Measurements from ENCODE around the gene TMC3. TPM values are rescaled to one million over a fixed set of nuclear protein-coding genes. Genes with fewer than 3 reads are reported as not detected.

TMC3 gene
- total and polyA plus RNA-seq, 2 experiments from 2014 or later: 0.43 TPM; not detected in 1

DNA sequence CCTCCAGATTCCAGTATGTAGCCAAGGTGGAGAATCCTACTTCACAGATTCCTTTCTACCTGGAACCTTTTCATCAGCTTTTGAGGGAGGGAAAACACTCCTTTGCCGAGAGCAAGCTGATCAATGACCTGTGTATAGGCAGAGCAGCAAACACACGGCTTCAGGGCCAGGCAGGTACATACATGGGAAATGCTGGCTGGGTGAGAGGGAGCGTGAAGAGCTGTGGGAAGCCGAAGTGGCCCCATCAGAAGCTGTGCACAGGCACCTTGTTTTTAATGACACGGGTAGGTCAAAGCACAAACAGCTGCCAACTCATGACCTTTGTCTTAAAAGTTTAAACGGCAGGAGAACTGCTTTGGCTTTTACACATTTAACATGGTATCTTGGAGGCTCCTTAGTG, 75.4 kb downstream of the TMC3 start:
- TF ChIP-seq CTCF (IDR thresholded peaks at IDR 0.05; ENCODE audit: poor library complexity) (no peak), EZH2phosphoT487 (IDR thresholded peaks at IDR 0.05; ENCODE audit: low read depth, severe bottlenecking, unreplicated experiment) (no peak), EZH2 (IDR thresholded peaks at IDR 0.05; ENCODE audit: borderline replicate concordance) (no peak)
- Histone ChIP-seq H3K27me3 (no peaks in the 10 kb centered on the region), H3K4me1 (ENCODE audit: insufficient read depth) (no peaks in the 10 kb centered on the region), H3K4me2 (no peak overlapping the region), H3K9me3 (ENCODE audit: low read depth) (no peaks in the 10 kb centered on the region), H3K36me3 (replicated peaks; ENCODE audit: insufficient read depth, low read depth) (no peaks in the 10 kb centered on the region), H3K79me2 (no peaks in the 10 kb centered on the region), H3K4me3 (no peak overlapping the region), H3K9me2 (replicated peaks; ENCODE audit: insufficient read depth) (no peaks in the 10 kb centered on the region), H4K20me1 (ENCODE audit: insufficient read depth, poor library complexity, severe bottlenecking) (no peaks in the 10 kb centered on the region), H2AFZ (no peak overlapping the region), H3K27ac (no peak overlapping the region)
- DNase-seq (ENCODE audit: low spot score): no peak
- 81% methylated on average over 6 of the region's 6 CpGs for WGBS (ENCODE audit: low lambda C conversion rate, missing lambda C conversion rate)

DNA sequence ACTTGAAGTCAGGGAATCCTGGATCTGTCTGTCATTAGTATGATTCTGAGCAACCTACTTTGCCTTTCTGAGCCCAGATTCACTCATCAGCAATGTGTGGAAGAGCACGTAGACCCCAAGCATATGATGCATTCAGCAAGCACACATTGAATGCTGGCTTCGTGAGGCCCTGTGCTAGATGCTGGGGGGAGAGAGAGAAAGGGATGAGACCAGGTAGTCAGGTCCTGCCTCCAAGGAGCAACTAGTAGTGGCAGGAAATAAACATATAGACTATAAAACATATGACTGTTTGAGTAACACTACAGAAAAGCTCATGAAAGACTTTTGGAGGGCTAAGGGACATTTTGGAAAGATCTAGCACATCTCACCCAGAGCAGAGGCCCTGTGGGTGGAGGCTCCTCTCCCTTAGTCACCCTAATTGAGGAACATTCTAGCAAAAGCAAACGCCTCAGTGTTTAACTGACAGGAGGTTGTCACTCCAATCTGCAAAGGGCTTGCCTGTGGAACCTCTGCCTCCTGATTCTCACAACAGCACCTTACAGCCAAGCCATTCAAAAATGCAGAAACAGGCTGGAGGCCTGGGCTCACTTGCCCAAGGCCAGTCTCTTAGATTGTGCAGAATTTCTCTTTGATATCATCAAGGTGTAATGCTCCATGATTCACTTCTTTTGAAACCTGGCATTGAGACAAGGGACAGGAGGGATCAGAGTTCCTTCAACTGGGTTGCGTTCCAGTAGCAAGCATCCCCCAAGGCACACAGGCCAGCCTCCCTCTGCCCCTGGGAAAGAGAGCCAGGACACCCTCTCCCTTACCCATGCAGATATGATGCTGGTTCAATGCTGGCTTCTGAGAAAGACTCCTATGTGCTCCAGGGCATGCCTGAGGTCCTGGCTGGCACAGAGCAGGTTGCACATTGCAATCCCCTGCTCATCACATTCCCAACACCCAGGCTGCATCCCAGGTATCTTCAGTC, 76.1 kb downstream of the TMC3 start:
- no peaks in the 10 kb centered on the region for H3K9me2 ChIP-seq (replicated peaks; ENCODE audit: insufficient read depth)
- no peak overlapping the region for H2AFZ ChIP-seq
- no peaks in the 10 kb centered on the region for H3K36me3 ChIP-seq (replicated peaks; ENCODE audit: insufficient read depth, low read depth)
- no peaks in the 10 kb centered on the region for H3K4me1 ChIP-seq (ENCODE audit: insufficient read depth)
- DNase-seq (ENCODE audit: low spot score): no peak
- H3K27me3 ChIP-seq: no peaks in the 10 kb centered on the region
- no peak for TF ChIP-seq EZH2 (IDR thresholded peaks at IDR 0.05; ENCODE audit: borderline replicate concordance)
- no peak for TF ChIP-seq EZH2phosphoT487 (IDR thresholded peaks at IDR 0.05; ENCODE audit: low read depth, severe bottlenecking, unreplicated experiment)
- TF ChIP-seq CTCF (IDR thresholded peaks at IDR 0.05; ENCODE audit: poor library complexity): no peak
- no peaks in the 10 kb centered on the region for H4K20me1 ChIP-seq (ENCODE audit: insufficient read depth, poor library complexity, severe bottlenecking)
- no peak overlapping the region for H3K4me3 ChIP-seq
- H3K4me2 ChIP-seq: no peak overlapping the region
- WGBS (ENCODE audit: low lambda C conversion rate, missing lambda C conversion rate): 90% methylated on average over 4 of the region's 4 CpGs
- H3K27ac ChIP-seq: no peak overlapping the region
- no peaks in the 10 kb centered on the region for H3K9me3 ChIP-seq (ENCODE audit: low read depth)
- H3K79me2 ChIP-seq: no peaks in the 10 kb centered on the region

DNA sequence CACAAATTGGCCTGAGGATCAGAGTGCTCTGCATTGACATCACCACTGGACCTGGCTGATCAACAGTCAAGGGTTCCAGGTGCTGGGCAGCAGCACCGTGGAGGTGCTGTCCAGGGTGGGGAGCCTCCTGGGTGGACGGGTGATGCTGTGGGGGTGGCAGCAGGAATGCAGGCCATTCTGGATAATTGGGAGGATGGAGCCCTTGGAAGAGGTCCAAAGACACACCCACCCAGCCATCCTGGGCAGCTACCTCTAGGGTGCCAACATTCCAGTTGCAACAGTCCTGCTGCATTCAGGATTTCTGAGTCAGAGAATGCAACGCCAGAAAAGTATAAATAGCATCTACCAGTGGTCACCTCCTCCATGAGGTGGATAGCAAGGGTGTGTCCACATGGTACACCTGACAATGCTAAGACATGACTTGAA, 76.9 kb downstream of the TMC3 start:
- no peaks in the 10 kb centered on the region for H3K9me3 ChIP-seq (ENCODE audit: low read depth)
- H4K20me1 ChIP-seq (ENCODE audit: insufficient read depth, poor library complexity, severe bottlenecking): no peaks in the 10 kb centered on the region
- no peak overlapping the region for H3K4me2 ChIP-seq
- H3K4me3 ChIP-seq: no peak overlapping the region
- H3K27ac ChIP-seq: no peak overlapping the region
- H3K27me3 ChIP-seq: no peaks in the 10 kb centered on the region
- H3K4me1 ChIP-seq (ENCODE audit: insufficient read depth): no peaks in the 10 kb centered on the region
- WGBS (ENCODE audit: low lambda C conversion rate, missing lambda C conversion rate): 81% methylated on average over 3 of the region's 3 CpGs
- no peak for DNase-seq (ENCODE audit: low spot score)
- H2AFZ ChIP-seq: no peak overlapping the region
- H3K9me2 ChIP-seq (replicated peaks; ENCODE audit: insufficient read depth): no peaks in the 10 kb centered on the region
- no peaks in the 10 kb centered on the region for H3K79me2 ChIP-seq
- TF ChIP-seq CTCF (IDR thresholded peaks at IDR 0.05; ENCODE audit: poor library complexity) (no peak), EZH2phosphoT487 (IDR thresholded peaks at IDR 0.05; ENCODE audit: low read depth, severe bottlenecking, unreplicated experiment) (no peak), EZH2 (IDR thresholded peaks at IDR 0.05; ENCODE audit: borderline replicate concordance) (no peak)
- no peaks in the 10 kb centered on the region for H3K36me3 ChIP-seq (replicated peaks; ENCODE audit: insufficient read depth, low read depth)

All from hepatocyte (in vitro differentiated cells).